IMR-90 (cell line): ENCODE results near the gene PEAK1. TPM values are rescaled to one million over a fixed set of nuclear protein-coding genes. Genes with fewer than 3 reads are reported as not detected.

ENCODE experiments used
- ATAC-seq: fragments of 200-7000 bp; cut with Tn5 transposase; 2 replicates; pipeline ENCODE4 v1.9.1; 2020; ENCODE audit warnings: low read depth, mild to moderate bottlenecking, moderate library complexity
- BruUV-seq: library from RNA; stranded (reverse); fragments of 400-500 nt; replicated peaks from 2 replicates; lab custom pipeline; 2021; lab: Mats Ljungman, UMichigan
- CTCF ChIA-PET: fragments of 300-600 bp; formaldehyde crosslinking; extraction: SDS; loops from one replicate; lab custom pipeline; 2021; ENCODE audit warnings: antibody characterized with exemption; lab: Yijun Ruan, JAX
- POLR2A ChIA-PET: fragments of 300-600 bp; sonication (Branson Sonifier 250); formaldehyde crosslinking; loops from one replicate; lab custom pipeline; 2022; ENCODE audit warnings: antibody characterized with exemption; ENCODE audit not compliant: unreplicated experiment; lab: Charles Lee
- DNase-seq: peaks from one replicate; pipeline ENCODE4 v3.0.0; 2013
- H2AFZ ChIP-seq: replicated peaks from 2 replicates; pipeline ENCODE3; 2013; ENCODE audit warnings: low read length, mild to moderate bottlenecking; ENCODE audit not compliant: poor library complexity
- H2AK5ac ChIP-seq: 2 replicates; pipeline ENCODE4 v1.6.1; 2013; ENCODE audit warnings: low read depth, low read length, inconsistent platforms
- H2AK9ac ChIP-seq: replicated peaks from 2 replicates; pipeline ENCODE3; 2013; ENCODE audit warnings: mild to moderate bottlenecking, low read depth, low read length, moderate library complexity; ENCODE audit not compliant: poor library complexity
- H2BK120ac ChIP-seq: 2 replicates; pipeline ENCODE4 v1.6.1; 2013; ENCODE audit warnings: low read depth, low read length, inconsistent platforms
- H2BK15ac ChIP-seq: 3 replicates; pipeline ENCODE4 v1.6.1; 2013; ENCODE audit warnings: low read depth, low read length, inconsistent platforms
- H2BK20ac ChIP-seq: 2 replicates; pipeline ENCODE4 v1.6.1; 2013; ENCODE audit warnings: low read depth, mild to moderate bottlenecking, inconsistent platforms, low read length, moderate library complexity
- H2BK5ac ChIP-seq: 2 replicates; pipeline ENCODE4 v1.6.1; 2013; ENCODE audit warnings: mild to moderate bottlenecking, low read depth, low read length, inconsistent platforms; ENCODE audit not compliant: poor library complexity, severe bottlenecking
- H3K14ac ChIP-seq: replicated peaks from 2 replicates; pipeline ENCODE4 v1.6.1; 2013; ENCODE audit warnings: low read depth, low read length, inconsistent platforms
- H3K18ac ChIP-seq: 2 replicates; pipeline ENCODE4 v1.6.1; 2013; ENCODE audit warnings: low read depth, low read length, control low read depth
- H3K23ac ChIP-seq: 2 replicates; pipeline ENCODE4 v1.6.1; 2013; ENCODE audit warnings: low read depth, low read length, inconsistent platforms
- H3K27ac ChIP-seq: 2 replicates; pipeline ENCODE4 v1.5.1; 2013; ENCODE audit warnings: mild to moderate bottlenecking, control low read depth, low read length; ENCODE audit not compliant: insufficient read depth
- H3K27me3 ChIP-seq: 2 replicates; pipeline ENCODE4 v1.6.1; 2013; ENCODE audit warnings: low read length; ENCODE audit not compliant: control insufficient read depth, insufficient read depth
- H3K36me3 ChIP-seq: 2 replicates; pipeline ENCODE4 v1.6.1; 2013; ENCODE audit warnings: low read length, mixed read lengths; ENCODE audit not compliant: control insufficient read depth, insufficient read depth
- H3K4ac ChIP-seq: 2 replicates; pipeline ENCODE4 v1.6.1; 2013; ENCODE audit warnings: low read depth, low read length, inconsistent platforms
- H3K4me1 ChIP-seq: 2 replicates; pipeline ENCODE4 v1.6.1; 2013; ENCODE audit warnings: low read length, mixed read lengths; ENCODE audit not compliant: control insufficient read depth, insufficient read depth
- H3K4me2 ChIP-seq: 2 replicates; pipeline ENCODE4 v1.6.1; 2013; ENCODE audit warnings: low read depth, mild to moderate bottlenecking, control low read depth, low read length, moderate library complexity
- H3K4me3 ChIP-seq: 2 replicates; pipeline ENCODE4 v1.5.1; 2013; ENCODE audit warnings: low read depth, mild to moderate bottlenecking, control low read depth, low read length, moderate library complexity; ENCODE audit not compliant: insufficient read depth
- H3K56ac ChIP-seq: 2 replicates; pipeline ENCODE4 v1.6.1; 2013; ENCODE audit warnings: low read length, inconsistent platforms; ENCODE audit not compliant: insufficient read depth; ENCODE audit errors: extremely low read depth
- H3K79me1 ChIP-seq, 2 experiments: 2 replicates each; pipeline ENCODE4 v1.6.1; 2013; ENCODE audit warnings: low read length in 2 of 2, inconsistent platforms in 1 of 2, low read depth in 1 of 2
- H3K9ac ChIP-seq: 2 replicates; pipeline ENCODE4 v1.6.1; 2013; ENCODE audit warnings: low read depth, low read length, control low read depth
- H3K9me1 ChIP-seq: 2 replicates; pipeline ENCODE4 v1.6.1; 2013; ENCODE audit warnings: low read length, inconsistent platforms; ENCODE audit not compliant: insufficient read depth
- H3K9me3 ChIP-seq: 2 replicates; pipeline ENCODE4 v1.6.1; 2013; ENCODE audit warnings: low read length; ENCODE audit not compliant: control insufficient read depth, insufficient read depth
- H4K20me1 ChIP-seq: 2 replicates; pipeline ENCODE4 v1.6.1; 2013; ENCODE audit warnings: low read length, inconsistent platforms; ENCODE audit not compliant: insufficient read depth
- H4K5ac ChIP-seq: 2 replicates; pipeline ENCODE4 v1.6.1; 2013; ENCODE audit warnings: mild to moderate bottlenecking, low read depth, low read length, control low read depth
- H4K8ac ChIP-seq, 2 experiments: 2 replicates each; pipeline ENCODE4 v1.6.1; 2013; ENCODE audit warnings: low read depth in 2 of 2, low read length in 2 of 2, control low read depth in 1 of 2, inconsistent platforms in 1 of 2
- H4K91ac ChIP-seq: 2 replicates; pipeline ENCODE4 v1.6.1; 2013; ENCODE audit warnings: low read depth, low read length, inconsistent platforms; ENCODE audit not compliant: insufficient read depth
- MAZ ChIP-seq: IDR thresholded peaks from 2 replicates; pipeline ENCODE4 v1.6.1; 2012; ENCODE audit warnings: low read depth, mild to moderate bottlenecking, low read length, improper control_type of control experiment, moderate library complexity, borderline replicate concordance
- NFE2L2 ChIP-seq: fragments of 150-350 bp; IDR thresholded peaks from 2 replicates; pipeline ENCODE4 v1.6.1; 2016; ENCODE audit warnings: low read depth, mild to moderate bottlenecking, low read length
- POLR2A ChIP-seq: IDR thresholded peaks from 2 replicates; pipeline ENCODE4 v1.6.1; 2012; ENCODE audit warnings: mild to moderate bottlenecking, low read depth, low read length
- RAD21 ChIP-seq: IDR thresholded peaks from 2 replicates; pipeline ENCODE4 v1.6.1; 2012; ENCODE audit warnings: low read length, improper control_type of control experiment
- SMC3 ChIP-seq: fragments of 150-350 bp; IDR thresholded peaks from 2 replicates; pipeline ENCODE4 v1.6.1; 2016; ENCODE audit warnings: low read depth, mild to moderate bottlenecking, antibody characterized with exemption, low read length, moderate library complexity
- WGBS, 2 experiments: methylation state at CpG; one replicate each; pipeline versions ENCODE4 v1.1.5 to v1.1.7; 2013; ENCODE audit warnings: missing lambda C conversion rate in 2 of 2; ENCODE audit not compliant: insufficient read length in 1 of 2; ENCODE audit errors: extremely low coverage in 2 of 2; 5-methylcytosine and 5-hydroxymethylcytosine counted together
- dilution Hi-C: fragments of 300-500 bp; cut with HindIII; formaldehyde crosslinking; loops from one replicate; pipeline ENCODE4 v1.14.3; 2018; ENCODE audit warnings: low sequenced_read_pairs; ENCODE audit not compliant: unreplicated experiment
- in situ Hi-C: fragments of 300-500 bp; cut with MboI; formaldehyde crosslinking; loops from 3 replicates; pipeline ENCODE4 v1.14.3; 2019; ENCODE audit warnings: low sequenced_read_pairs, inconsistent platforms, mixed read lengths
- intact Hi-C: fragments of 100-400 bp; cut with micrococcal nuclease; formaldehyde crosslinking; loops from 2 replicates; pipeline ENCODE4 v1.10.0; 2022
- polyA plus RNA-seq, 3 experiments: library from polyadenylated mRNA; depleted of rRNA; stranded (reverse); fragments of >200 nt; gene quantifications; 2 replicates each; pipeline ENCODE4 v1.2.3, GENCODE V29; 2012; ENCODE audit warnings: low replicate concordance in 1 of 3
- total RNA-seq: library from RNA; depleted of rRNA; stranded (reverse); fragments of >200 nt; gene quantifications from 2 replicates; pipeline ENCODE4 v1.2.3, GENCODE V29; 2012
- TF ChIP-seq, protein P1 (sequence below): conservative IDR thresholded peaks from 2 replicates; pipeline ENCODE4 v1.5.1; 2012; ENCODE audit warnings: mild to moderate bottlenecking, low read depth, low read length, improper control_type of control experiment

Gene PEAK1
- total and polyA plus RNA-seq, 2 of the 4 experiments (the other 2 are of a cell fraction), result 21.5 to 43.9 TPM

DNA sequence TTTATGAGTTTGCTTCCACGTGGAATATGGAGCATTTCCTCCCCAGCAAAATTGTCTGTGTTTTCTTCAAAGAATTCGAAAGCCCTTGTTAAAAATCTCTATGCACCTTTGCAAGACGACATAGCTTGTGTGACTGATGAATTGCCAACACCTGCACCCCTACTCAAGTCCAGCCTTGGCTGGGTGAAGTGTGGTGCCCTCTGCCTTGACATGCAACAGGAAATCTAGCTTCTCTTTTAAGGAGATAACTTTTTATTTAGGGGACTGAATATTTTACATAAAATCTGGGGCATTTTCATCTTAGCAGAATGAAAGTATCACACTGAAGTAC lies 1.4 kb upstream of the PEAK1 start:
- Histone ChIP-seq H3K27ac (peak overlapping the region; percentile 99), H3K4ac (peak overlapping the region; percentile 97; the same call in 1 of the 2 replicates), H3K4me2 (peak overlapping the region; percentile 97), H3K18ac (no peak overlapping the region; the same call in 1 of the 2 replicates), H4K20me1 (peaks cover 28% of the 10 kb centered on the region), H4K8ac (peak overlapping the region; percentile 87 to 98), H3K23ac (peak overlapping the region; percentile 95; the same call in 1 of the 2 replicates), H3K79me1 (peaks cover 12 to 51% of the 10 kb centered on the region in 2 experiments), H4K5ac (peak overlapping the region; percentile 79), H2BK15ac (no peak overlapping the region), H3K9ac (peak overlapping the region; percentile 98), H3K27me3 (no peaks in the 10 kb centered on the region), H4K91ac (peak overlapping the region; percentile 67), H2BK120ac (peak overlapping the region; percentile 30; the same call in 1 of the 2 replicates), H2AK9ac (peak overlapping the region; percentile 97), H2BK20ac (no peak overlapping the region), H3K4me3 (peak overlapping the region; percentile 85), H3K36me3 (no peaks in the 10 kb centered on the region), H3K9me1 (peaks cover 5% of the 10 kb centered on the region), H3K4me1 (peaks cover 8% of the 10 kb centered on the region), H2BK5ac (peak overlapping the region; percentile 96), H2AK5ac (peak overlapping the region; percentile 73; the same call in 1 of the 2 replicates), H3K14ac (peak overlapping the region; percentile 76), H3K56ac (peak overlapping the region; percentile 64; the same call in 1 of the 2 replicates), H3K9me3 (no peaks in the 10 kb centered on the region), H2AFZ (no peak overlapping the region)
- dilution Hi-C loops, result no loop called here
- ATAC-seq (no peak), DNase-seq (peak; percentile 3)
- WGBS, 2 experiments, result no CpG with 5 or more reads among the region's 3 CpGs
- TF ChIP-seq, protein P1, sequence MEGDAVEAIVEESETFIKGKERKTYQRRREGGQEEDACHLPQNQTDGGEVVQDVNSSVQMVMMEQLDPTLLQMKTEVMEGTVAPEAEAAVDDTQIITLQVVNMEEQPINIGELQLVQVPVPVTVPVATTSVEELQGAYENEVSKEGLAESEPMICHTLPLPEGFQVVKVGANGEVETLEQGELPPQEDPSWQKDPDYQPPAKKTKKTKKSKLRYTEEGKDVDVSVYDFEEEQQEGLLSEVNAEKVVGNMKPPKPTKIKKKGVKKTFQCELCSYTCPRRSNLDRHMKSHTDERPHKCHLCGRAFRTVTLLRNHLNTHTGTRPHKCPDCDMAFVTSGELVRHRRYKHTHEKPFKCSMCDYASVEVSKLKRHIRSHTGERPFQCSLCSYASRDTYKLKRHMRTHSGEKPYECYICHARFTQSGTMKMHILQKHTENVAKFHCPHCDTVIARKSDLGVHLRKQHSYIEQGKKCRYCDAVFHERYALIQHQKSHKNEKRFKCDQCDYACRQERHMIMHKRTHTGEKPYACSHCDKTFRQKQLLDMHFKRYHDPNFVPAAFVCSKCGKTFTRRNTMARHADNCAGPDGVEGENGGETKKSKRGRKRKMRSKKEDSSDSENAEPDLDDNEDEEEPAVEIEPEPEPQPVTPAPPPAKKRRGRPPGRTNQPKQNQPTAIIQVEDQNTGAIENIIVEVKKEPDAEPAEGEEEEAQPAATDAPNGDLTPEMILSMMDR, result no peak
- TF ChIP-seq POLR2A (no peak), NFE2L2 (no peak), MAZ (no peak), RAD21 (no peak), SMC3 (no peak)
- in situ Hi-C loops, result no loop called here
- intact Hi-C loops, result loop anchor here (2.0 kb wide), 4 partner anchors 35 to 235 kb away; no protein-coding TSS in a partner anchor
- ChIA-PET POLR2A (no interaction called here), CTCF (interaction anchor here (1.1 to 1.5 kb wide), 2 partner anchors 42 to 122 kb away, joined by 3 to 6 read pairs; no protein-coding TSS in a partner anchor)
- TSS peak; percentile 30 for BruUV-seq
